Esophagus muscularis mucosa (tissue), 4 donors: ENCODE results near the gene LARP1B. TPM values are rescaled to one million over a fixed set of nuclear protein-coding genes. Genes with fewer than 3 reads are reported as not detected.
"Not testable (repeated sequence)": the region's sequence is repeated elsewhere in the genome, so short reads cannot be mapped to it uniquely, and the experiment has no call there.

Experiments
- DNase-seq: peaks from one replicate; pipeline ENCODE4 v3.0.0-alpha.2; 2017; ENCODE audit errors: extremely low spot score
- H3K27ac ChIP-seq, 4 donors: fragments of 200-600 bp; sonication (generic); replicated peaks in 1 of 4; 1 replicate in 3 of 4; 2 replicates in 1 of 4; pipeline ENCODE4 v1.5.1; 2016 to 2019; ENCODE audit warnings: mild to moderate bottlenecking in 1 of 4
- H3K27me3 ChIP-seq, 4 donors: fragments of 200-600 bp; sonication (generic); one replicate each; pipeline versions ENCODE4 v1.5.1 to v1.6.0; 2016 to 2019
- H3K36me3 ChIP-seq, 4 donors: fragments of 200-600 bp; sonication (generic); one replicate each; pipeline ENCODE4 v1.5.1; 2016 to 2019
- H3K4me1 ChIP-seq, 4 donors: fragments of 200-600 bp; sonication (generic); one replicate each; pipeline ENCODE4 v1.5.1; 2016 to 2019
- H3K4me3 ChIP-seq, 4 donors: fragments of 200-600 bp; sonication (generic); 1 replicate in 2 of 4; 2 replicates in 2 of 4; pipeline ENCODE4 v1.5.1; 2016 to 2019; ENCODE audit warnings: mild to moderate bottlenecking in 4 of 4, moderate library complexity in 1 of 4
- H3K9me3 ChIP-seq, 4 donors: fragments of 200-600 bp; sonication (generic); 1 replicate in 3 of 4; 2 replicates in 1 of 4; pipeline ENCODE4 v1.5.1; 2016 to 2019
- EP300 ChIP-seq: sonication (generic); formaldehyde crosslinking; IDR thresholded peaks from one replicate; pipeline ENCODE4 v1.6.1; 2017; ENCODE audit warnings: antibody characterized with exemption
- POLR2A ChIP-seq: fragments of 450-650 bp; IDR thresholded peaks from one replicate; pipeline ENCODE4 v1.6.1; 2017; ENCODE audit warnings: antibody characterized with exemption, moderate library complexity, mild to moderate bottlenecking, low read depth
- POLR2AphosphoS5 ChIP-seq, 2 donors: sonication (generic); formaldehyde crosslinking; IDR thresholded peaks; one replicate each; pipeline ENCODE4 v1.6.1; 2017; ENCODE audit warnings: antibody characterized with exemption in 2 of 2
- WGBS: methylation state at CpG from one replicate; pipeline ENCODE4 v1.1.5; 2018; 5-methylcytosine and 5-hydroxymethylcytosine counted together
- intact Hi-C: fragments of 100-400 bp; cut with DNase I; formaldehyde crosslinking; loops from one replicate; pipeline ENCODE4 v1.15.1; 2023
- total RNA-seq, 4 donors: library from RNA; depleted of rRNA; stranded (reverse); fragments of >200 nt; gene quantifications; one replicate each; pipeline versions ENCODE4 v1.1.0 to v1.2.1, GENCODE V29; 2016
- TF ChIP-seq, protein P1 (sequence below), 3 experiments: fragments of 200-600 bp in 2 of 3; fragments of 450-650 bp in 1 of 3; sonication (generic) in 2 of 3; IDR thresholded peaks; one replicate each; pipeline ENCODE4 v1.5.1; 2017 to 2019; ENCODE audit warnings: antibody characterized with exemption in 3 of 3, mild to moderate bottlenecking in 2 of 3, moderate library complexity in 1 of 3

LARP1B gene
- total RNA-seq, 4 donors from 2014 or later, result 18.9 to 27.5 (median 24.1) TPM

DNA sequence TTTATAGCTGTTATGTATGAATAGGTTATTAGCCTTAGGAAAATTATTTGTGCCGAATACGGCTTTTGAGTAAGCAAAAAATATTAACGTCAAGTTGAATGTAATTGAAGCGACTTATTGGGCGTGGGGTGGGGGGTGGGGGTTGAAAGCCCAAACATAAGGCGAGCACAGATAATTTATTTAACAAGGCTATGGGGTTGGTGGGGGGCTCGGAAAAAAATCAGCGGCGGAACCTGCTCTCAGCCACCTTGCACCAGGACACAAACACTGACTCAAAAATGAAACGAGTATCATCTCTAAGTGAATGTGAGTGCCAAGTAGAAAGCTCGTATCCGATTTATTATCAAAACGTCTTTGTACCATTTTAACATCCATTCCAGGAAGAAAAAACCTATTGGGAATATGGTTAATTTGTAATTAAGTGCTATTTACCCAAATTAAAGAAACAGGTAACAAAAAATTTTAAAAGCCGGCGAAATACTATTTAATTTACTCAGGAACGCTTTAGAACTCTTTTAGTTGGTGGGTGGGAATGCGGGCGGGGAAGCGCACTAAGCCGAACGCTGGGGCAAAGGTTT is 902 bp upstream of the LARP1B start:
- TF ChIP-seq POLR2AphosphoS5 (IDR thresholded peaks at IDR 0.05), result no peak
- TF ChIP-seq, protein P1, sequence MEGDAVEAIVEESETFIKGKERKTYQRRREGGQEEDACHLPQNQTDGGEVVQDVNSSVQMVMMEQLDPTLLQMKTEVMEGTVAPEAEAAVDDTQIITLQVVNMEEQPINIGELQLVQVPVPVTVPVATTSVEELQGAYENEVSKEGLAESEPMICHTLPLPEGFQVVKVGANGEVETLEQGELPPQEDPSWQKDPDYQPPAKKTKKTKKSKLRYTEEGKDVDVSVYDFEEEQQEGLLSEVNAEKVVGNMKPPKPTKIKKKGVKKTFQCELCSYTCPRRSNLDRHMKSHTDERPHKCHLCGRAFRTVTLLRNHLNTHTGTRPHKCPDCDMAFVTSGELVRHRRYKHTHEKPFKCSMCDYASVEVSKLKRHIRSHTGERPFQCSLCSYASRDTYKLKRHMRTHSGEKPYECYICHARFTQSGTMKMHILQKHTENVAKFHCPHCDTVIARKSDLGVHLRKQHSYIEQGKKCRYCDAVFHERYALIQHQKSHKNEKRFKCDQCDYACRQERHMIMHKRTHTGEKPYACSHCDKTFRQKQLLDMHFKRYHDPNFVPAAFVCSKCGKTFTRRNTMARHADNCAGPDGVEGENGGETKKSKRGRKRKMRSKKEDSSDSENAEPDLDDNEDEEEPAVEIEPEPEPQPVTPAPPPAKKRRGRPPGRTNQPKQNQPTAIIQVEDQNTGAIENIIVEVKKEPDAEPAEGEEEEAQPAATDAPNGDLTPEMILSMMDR (IDR thresholded peaks at IDR 0.05), result no peak
- no peak for TF ChIP-seq POLR2A
- no peak for TF ChIP-seq EP300
- Histone ChIP-seq H3K27me3 (no peaks in the 10 kb centered on the region), H3K36me3 (no peaks in the 10 kb centered on the region), H3K9me3 (no peaks in the 10 kb centered on the region), H3K4me3 (peak overlapping the region; percentile 86 to 97 (median 91)), H3K27ac (peak overlapping the region; percentile 96 to 98 (median 98)), H3K4me1 (peaks cover 9 to 19% (median 13%) of the 10 kb centered on the region in 4 donors)
- intact Hi-C loops, result loop anchor here (10.0 kb wide), 3 partner anchors 175 to 755 kb away; partner anchors contain the start of genes HSPA4L and PLK4
- 27% methylated on average over 21 of the region's 21 CpGs for WGBS
- no peak for DNase-seq

DNA sequence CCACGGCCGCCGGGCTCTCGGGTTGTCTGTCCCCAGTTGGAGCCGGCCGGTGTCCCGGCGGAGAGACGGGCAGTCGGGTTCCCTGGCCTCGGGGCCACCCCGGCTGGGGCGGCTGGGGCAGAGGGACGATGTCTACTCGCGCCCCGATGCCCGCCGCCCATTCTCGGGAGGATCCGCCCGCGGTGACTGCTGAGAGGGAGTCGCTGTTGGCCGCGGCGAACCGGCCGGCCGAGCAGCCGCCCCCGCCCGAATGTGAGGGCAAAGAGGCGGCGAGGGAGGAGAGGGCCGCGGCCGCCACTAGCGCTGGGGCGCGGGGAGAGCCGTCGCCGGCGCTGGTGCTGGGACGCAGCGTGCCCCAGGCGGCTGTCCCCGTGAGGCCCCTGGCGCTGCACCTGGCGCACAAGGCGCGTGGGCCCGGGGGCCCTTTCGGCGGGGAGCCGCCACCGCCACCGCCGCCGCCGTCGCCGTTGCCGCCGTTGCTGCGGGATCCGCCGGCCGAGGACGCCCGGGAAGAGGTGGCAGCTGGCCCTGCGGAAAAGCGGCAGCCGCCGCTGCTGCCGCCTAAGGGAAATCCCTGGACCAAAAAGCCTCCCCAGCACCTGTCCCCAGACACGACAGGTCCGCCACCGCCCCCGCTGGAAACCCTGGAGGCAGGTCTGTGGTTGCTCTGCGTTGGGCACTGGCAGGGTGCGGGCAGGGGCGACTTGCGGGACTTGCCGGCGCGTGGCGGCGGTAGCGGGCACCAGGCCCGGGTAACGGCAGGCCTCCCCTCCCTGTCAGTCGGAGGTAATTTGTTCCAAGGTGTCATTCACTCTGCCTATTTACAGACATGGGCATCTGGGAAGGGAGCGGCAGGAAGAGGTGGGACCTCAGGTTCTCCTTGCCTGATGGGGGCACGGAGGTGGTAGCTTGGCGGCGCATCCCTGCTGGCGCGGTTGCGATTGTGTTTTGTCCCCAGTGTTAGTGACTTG is 739 bp downstream of the LARP1B start:
- under 1% methylated on average over 13 of the region's 101 CpGs for WGBS
- DNase-seq, result peak; percentile 92
- intact Hi-C loops, result loop anchor here (1.0 to 10.0 kb wide), 4 partner anchors 97 to 753 kb away; partner anchors contain the start of genes ABHD18, HSPA4L, MFSD8 and PLK4
- no peaks in the 10 kb centered on the region for H3K27me3 ChIP-seq
- no peak for TF ChIP-seq POLR2A
- peak in 1 of 2 donors; percentile 48 for TF ChIP-seq POLR2AphosphoS5 (IDR thresholded peaks at IDR 0.05)
- TF ChIP-seq, protein P1 (IDR thresholded peaks at IDR 0.05), result peak in 1 of 3 experiments; percentile 6
- no peak for TF ChIP-seq EP300
- peaks cover 9 to 19% (median 13%) of the 10 kb centered on the region in 4 donors for H3K4me1 ChIP-seq
- no peaks in the 10 kb centered on the region for H3K9me3 ChIP-seq
- H3K27ac ChIP-seq, result peak overlapping the region; percentile 96 to 98 (median 98)
- peak overlapping the region; percentile 86 to 97 (median 91) for H3K4me3 ChIP-seq
- no peaks in the 10 kb centered on the region for H3K36me3 ChIP-seq

DNA sequence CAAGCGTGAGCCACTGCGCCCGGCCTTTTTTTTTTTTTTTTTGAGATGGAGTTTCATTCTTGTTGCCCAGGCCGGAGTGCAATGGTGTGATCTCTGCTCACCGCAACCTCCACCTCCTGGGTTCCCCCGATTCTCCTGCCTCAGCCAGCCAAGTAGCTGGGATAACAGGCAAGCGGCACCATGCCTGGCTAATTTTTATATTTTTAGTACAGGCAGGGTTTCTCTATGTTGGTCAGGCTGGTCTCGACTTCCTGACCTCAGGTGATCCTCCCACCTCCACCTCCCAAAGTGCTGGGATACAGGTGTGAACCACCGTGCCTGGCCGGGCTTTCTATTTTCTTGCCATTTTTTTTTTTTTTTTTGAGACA is 5.3 kb downstream of the LARP1B start:
- not testable (repeated sequence) for H3K9me3 ChIP-seq, H3K4me3 ChIP-seq, H3K36me3 ChIP-seq, H3K27me3 ChIP-seq, H3K27ac ChIP-seq, DNase-seq
- WGBS, result over 99% methylated on average over 10 of the region's 10 CpGs
- peaks cover 7 to 10% (median 9%) of the 10 kb centered on the region in 4 donors for H3K4me1 ChIP-seq
- intact Hi-C loops, result loop anchor here (10.0 kb wide), 3 partner anchors 182 to 748 kb away; partner anchors contain the start of genes HSPA4L and PLK4

DNA sequence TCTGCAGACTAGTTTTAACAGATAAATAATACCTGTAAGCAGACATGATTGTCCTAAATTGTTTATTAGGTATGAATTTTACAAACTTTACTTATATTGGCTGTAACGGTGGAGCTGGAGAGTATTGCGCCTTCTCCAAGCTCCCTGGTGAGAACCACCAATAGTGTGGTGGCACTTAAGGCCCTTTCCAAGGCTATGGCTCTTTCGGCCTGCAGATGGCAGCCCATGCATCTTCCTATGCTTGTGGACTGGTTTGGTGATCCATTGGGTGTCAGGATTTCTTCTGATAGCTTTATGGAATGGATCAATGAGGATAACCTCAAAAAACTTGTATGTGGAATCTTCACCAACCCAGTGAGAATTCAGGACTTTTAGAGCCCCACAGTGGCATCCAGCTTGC is 7.8 kb downstream of the LARP1B start:
- Histone ChIP-seq H3K4me1 (no peaks in the 10 kb centered on the region), H3K27ac (no peak overlapping the region), H3K4me3 (no peak overlapping the region), H3K36me3 (no peaks in the 10 kb centered on the region), H3K9me3 (no peaks in the 10 kb centered on the region), H3K27me3 (no peaks in the 10 kb centered on the region)
- intact Hi-C loops, result loop anchor here (10.0 kb wide), 3 partner anchors 184 to 746 kb away; partner anchors contain the start of genes HSPA4L and PLK4
- DNase-seq, result no peak
- 94% methylated on average over 3 of the region's 3 CpGs for WGBS
- TF ChIP-seq, protein P1 (IDR thresholded peaks at IDR 0.05), result peak in 1 of 3 experiments; percentile 4
- TF ChIP-seq POLR2A, result no peak

DNA sequence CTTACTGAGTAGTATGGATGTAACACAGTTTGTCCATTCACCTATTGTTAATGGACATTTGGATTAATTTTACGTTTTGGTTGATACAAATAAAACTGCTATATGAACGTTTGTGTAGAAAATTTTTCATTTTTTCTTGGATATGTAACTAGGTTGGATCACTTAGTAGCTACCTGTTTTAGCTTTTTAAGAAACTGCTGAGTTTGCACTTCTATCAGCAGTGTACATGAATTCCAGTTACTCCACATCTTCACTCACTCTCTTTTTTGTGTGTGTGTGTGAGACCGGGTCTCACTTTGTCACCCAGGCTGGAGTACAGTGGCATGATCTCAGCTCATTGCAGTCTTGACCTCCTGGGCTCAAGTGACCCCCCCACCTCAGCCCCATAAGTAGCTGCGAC is 15.4 kb downstream of the LARP1B start:
- no peak for DNase-seq
- no peaks in the 10 kb centered on the region for H3K9me3 ChIP-seq
- no peak overlapping the region for H3K27ac ChIP-seq
- peaks cover 24 to 54% (median 42%) of the 10 kb centered on the region in 4 donors for H3K36me3 ChIP-seq
- H3K4me3 ChIP-seq, result no peak overlapping the region
- 84% methylated on average over 4 of the region's 4 CpGs for WGBS
- no peak for TF ChIP-seq EP300
- TF ChIP-seq, protein P1 (IDR thresholded peaks at IDR 0.05), result no peak
- H3K4me1 ChIP-seq, result no peaks in the 10 kb centered on the region
- intact Hi-C loops, result no loop called here
- H3K27me3 ChIP-seq, result no peaks in the 10 kb centered on the region

DNA sequence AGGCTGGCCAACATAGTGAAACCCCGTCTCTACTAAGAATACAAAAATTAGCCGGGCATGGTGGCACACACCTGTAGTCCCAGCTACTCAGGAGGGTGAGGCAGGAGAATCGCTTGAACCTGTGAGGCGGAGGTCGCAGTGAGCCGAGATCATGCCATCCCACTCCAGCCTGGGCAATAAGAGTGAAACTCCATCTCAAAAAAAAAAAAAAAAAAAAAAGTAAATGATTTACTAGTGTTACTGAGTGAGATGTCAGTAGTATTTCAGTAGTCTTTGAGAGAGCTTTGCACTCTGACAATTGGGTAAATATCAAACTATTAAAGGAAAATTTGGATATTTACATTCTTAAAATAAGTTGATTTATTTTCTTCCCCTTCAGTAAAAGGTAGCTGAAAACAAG is 34.2 kb downstream of the LARP1B start:
- H3K4me3 ChIP-seq, H3K4me1 ChIP-seq, intact Hi-C loops, H3K27ac ChIP-seq, H3K27me3 ChIP-seq, H3K9me3 ChIP-seq, DNase-seq: not testable (repeated sequence)
- peaks cover 12 to 73% (median 38%) of the 10 kb centered on the region in 4 donors for H3K36me3 ChIP-seq
- 97% methylated on average over 6 of the region's 6 CpGs for WGBS
